ENCODE results near the gene CEP78. TPM values are rescaled to one million over a fixed set of nuclear protein-coding genes. Genes with fewer than 3 reads are reported as not detected.
"Not testable (repeated sequence)": the region's sequence is repeated elsewhere in the genome, so short reads cannot be mapped to it uniquely, and the experiment has no call there.

CEP78 gene
- total and polyA plus RNA-seq, 2 donors from 2014 or later, result 7.5 to 8.9 TPM

DNA sequence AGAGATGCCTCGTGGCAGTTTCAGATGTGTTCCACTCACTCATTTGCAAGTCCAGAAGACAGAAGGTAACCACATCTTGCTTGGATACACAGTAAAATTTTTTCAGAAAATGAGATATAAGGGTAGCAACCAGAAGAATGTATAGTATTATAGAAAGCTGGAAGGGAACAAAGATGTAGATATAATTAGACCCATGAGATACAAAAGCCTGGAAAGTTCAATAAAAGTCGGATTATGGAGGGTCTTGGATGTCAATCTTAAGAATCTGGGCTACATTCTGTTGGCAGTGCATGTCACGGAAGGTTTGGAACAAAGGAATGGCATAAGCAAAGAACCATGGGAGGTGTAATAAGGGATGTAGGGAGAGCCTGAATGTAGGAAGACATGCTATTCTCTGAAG lies 5.1 kb upstream of the CEP78 start:
- Histone ChIP-seq H3K4me3 (ENCODE audit: low read length in 3 of 3) (no peak overlapping the region), H3K36me3 (ENCODE audit: control insufficient read depth in 2 of 3, insufficient read depth in 3 of 3, low read length in 3 of 3) (no peaks in the 10 kb centered on the region), H3K9me3 (ENCODE audit: control insufficient read depth in 2 of 3, insufficient read depth in 1 of 3, low read length in 3 of 3) (no peaks in the 10 kb centered on the region), H3K4me1 (ENCODE audit: control insufficient read depth in 2 of 3, insufficient read depth in 2 of 3, low read depth in 1 of 3, low read length in 3 of 3) (peaks cover 0 to 4% (median 2%) of the 10 kb centered on the region in 3 donors), H3K27ac (ENCODE audit: low read depth in 2 of 2, low read length in 2 of 2) (no peak overlapping the region), H3K9ac (ENCODE audit: low read length in 3 of 3) (no peak overlapping the region), H3K27me3 (ENCODE audit: control insufficient read depth, insufficient read depth, low read length) (no peaks in the 10 kb centered on the region)
- DNase-seq (no peak), FAIRE-seq (no peak)
- intact Hi-C loops (cut with DNase I), result no loop called here
- TF ChIP-seq CTCF (IDR thresholded peaks at IDR 0.05; ENCODE audit: borderline replicate concordance, extremely low read depth, insufficient read depth), result no peak

DNA sequence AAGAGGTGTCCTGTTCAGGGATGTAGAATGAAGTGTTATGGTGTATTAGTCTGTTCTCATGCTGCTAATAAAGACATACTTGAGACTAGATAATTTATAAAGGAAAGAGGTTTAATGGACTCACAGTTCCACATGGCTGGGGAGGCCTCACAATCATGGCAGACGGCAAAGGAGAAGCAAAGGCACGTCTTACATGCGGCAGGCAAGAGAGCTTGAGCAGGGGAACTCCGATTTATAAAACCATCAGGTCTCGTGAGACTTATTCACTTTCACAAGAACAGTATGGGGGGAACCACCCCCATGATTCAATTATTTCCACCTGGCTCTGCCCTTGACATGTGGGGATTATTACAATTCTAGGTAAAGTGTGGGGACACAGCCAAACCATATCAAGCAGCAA lies 3.4 kb upstream of the CEP78 start:
- DNase-seq; H3K27me3 ChIP-seq (ENCODE audit: control insufficient read depth, insufficient read depth, low read length); intact Hi-C loops (cut with DNase I); H3K9ac ChIP-seq (ENCODE audit: low read length in 3 of 3); H3K9me3 ChIP-seq (ENCODE audit: control insufficient read depth in 2 of 3, insufficient read depth in 1 of 3, low read length in 3 of 3); FAIRE-seq; H3K27ac ChIP-seq (ENCODE audit: low read depth in 2 of 2, low read length in 2 of 2); H3K36me3 ChIP-seq (ENCODE audit: control insufficient read depth in 2 of 3, insufficient read depth in 3 of 3, low read length in 3 of 3); H3K4me3 ChIP-seq (ENCODE audit: low read length in 3 of 3); H3K4me1 ChIP-seq (ENCODE audit: control insufficient read depth in 2 of 3, insufficient read depth in 2 of 3, low read depth in 1 of 3, low read length in 3 of 3): not testable (repeated sequence)

DNA sequence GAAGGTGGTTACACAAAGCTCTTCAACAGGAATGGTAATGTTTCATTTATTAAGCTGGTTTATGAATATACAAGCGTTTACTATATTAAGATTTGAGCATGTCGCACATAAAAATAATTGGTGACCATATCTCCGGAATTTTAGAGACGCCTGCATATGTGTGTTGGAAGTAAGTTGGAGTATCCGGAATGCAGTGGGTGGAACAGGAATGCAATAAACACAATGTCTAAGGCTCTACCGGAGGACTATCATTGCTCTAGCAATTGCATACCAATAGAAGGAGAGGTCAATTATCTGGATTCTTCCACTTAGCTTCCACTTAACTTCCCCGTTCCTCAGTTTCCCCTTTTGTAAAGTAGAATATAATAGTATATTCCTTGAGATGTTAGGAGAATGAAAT lies 1.1 kb upstream of the CEP78 start:
- H3K27ac ChIP-seq (ENCODE audit: low read depth in 2 of 2, low read length in 2 of 2), result no peak overlapping the region
- intact Hi-C loops (cut with DNase I), result no loop called here
- H3K27me3 ChIP-seq (ENCODE audit: control insufficient read depth, insufficient read depth, low read length), result no peaks in the 10 kb centered on the region
- no peaks in the 10 kb centered on the region for H3K9me3 ChIP-seq (ENCODE audit: control insufficient read depth in 2 of 3, insufficient read depth in 1 of 3, low read length in 3 of 3)
- peak overlapping the region; percentile 81 to 91 (median 89) for H3K4me3 ChIP-seq (ENCODE audit: low read length in 3 of 3)
- no peak for TF ChIP-seq CTCF (IDR thresholded peaks at IDR 0.05; ENCODE audit: borderline replicate concordance, extremely low read depth, insufficient read depth)
- H3K9ac ChIP-seq (ENCODE audit: low read length in 3 of 3), result peak overlapping the region; percentile 11 to 89 (median 72)
- peak in 1 of 5 donors; percentile 36 for DNase-seq
- H3K36me3 ChIP-seq (ENCODE audit: control insufficient read depth in 2 of 3, insufficient read depth in 3 of 3, low read length in 3 of 3), result no peaks in the 10 kb centered on the region
- H3K4me1 ChIP-seq (ENCODE audit: control insufficient read depth in 2 of 3, insufficient read depth in 2 of 3, low read depth in 1 of 3, low read length in 3 of 3), result peaks cover 0 to 5% (median 4%) of the 10 kb centered on the region in 3 donors
- no peak for FAIRE-seq

GRCh38 chr9:78235256-78235761 lies 566 bp upstream of the CEP78 start:
- Histone ChIP-seq H3K27ac (ENCODE audit: low read depth in 2 of 2, low read length in 2 of 2) (peak overlapping the region; percentile 74 to 76), H3K9me3 (ENCODE audit: control insufficient read depth in 2 of 3, insufficient read depth in 1 of 3, low read length in 3 of 3) (no peaks in the 10 kb centered on the region), H3K27me3 (ENCODE audit: control insufficient read depth, insufficient read depth, low read length) (no peaks in the 10 kb centered on the region), H3K4me1 (ENCODE audit: control insufficient read depth in 2 of 3, insufficient read depth in 2 of 3, low read depth in 1 of 3, low read length in 3 of 3) (peaks cover 0 to 5% (median 4%) of the 10 kb centered on the region in 3 donors), H3K36me3 (ENCODE audit: control insufficient read depth in 2 of 3, insufficient read depth in 3 of 3, low read length in 3 of 3) (no peaks in the 10 kb centered on the region), H3K9ac (ENCODE audit: low read length in 3 of 3) (peak overlapping the region; percentile 11 to 89 (median 72)), H3K4me3 (ENCODE audit: low read length in 3 of 3) (peak overlapping the region; percentile 81 to 91 (median 89))
- DNase-seq (peak in 3 of 5 donors; percentile 13 to 60 (median 53)), FAIRE-seq (no peak)
- TF ChIP-seq CTCF (IDR thresholded peaks at IDR 0.05; ENCODE audit: borderline replicate concordance, extremely low read depth, insufficient read depth), result no peak
- intact Hi-C loops (cut with DNase I), result no loop called here

Measured in kidney (tissue), 14 donors.